ENCODE data around the gene TRPM8.

TRPM8 gene

GRCh38 chr2:234060236-234060635 is 143.1 kb downstream of the TRPM8 start:
- DNase-seq (ENCODE audit: low read depth), result no peak
- no peak for TF ChIP-seq CTCF (IDR thresholded peaks at IDR 0.05; ENCODE audit: insufficient read depth, low read depth, low read length, missing control alignments)
- H3K4me3 ChIP-seq (ENCODE audit: low read depth, low read length), result no peak overlapping the region

- no peak for TF ChIP-seq CTCF (IDR thresholded peaks at IDR 0.05; ENCODE audit: insufficient read depth, low read depth, low read length, missing control alignments)
- DNase-seq (ENCODE audit: low read depth), result no peak
- no peak overlapping the region for H3K4me3 ChIP-seq (ENCODE audit: low read depth, low read length)
Observed at GRCh38 chr2:234061624-234062257, 144.6 kb downstream of the TRPM8 start.

- no peak for DNase-seq (ENCODE audit: low read depth)
- no peak overlapping the region for H3K4me3 ChIP-seq (ENCODE audit: low read depth, low read length)
- no peak for TF ChIP-seq CTCF (IDR thresholded peaks at IDR 0.05; ENCODE audit: insufficient read depth, low read depth, low read length, missing control alignments)
Observed at GRCh38 chr2:234066587-234066986, 149.4 kb downstream of the TRPM8 start.
